ENCODE results near the gene VPS18.

The VPS18 gene

DNA sequence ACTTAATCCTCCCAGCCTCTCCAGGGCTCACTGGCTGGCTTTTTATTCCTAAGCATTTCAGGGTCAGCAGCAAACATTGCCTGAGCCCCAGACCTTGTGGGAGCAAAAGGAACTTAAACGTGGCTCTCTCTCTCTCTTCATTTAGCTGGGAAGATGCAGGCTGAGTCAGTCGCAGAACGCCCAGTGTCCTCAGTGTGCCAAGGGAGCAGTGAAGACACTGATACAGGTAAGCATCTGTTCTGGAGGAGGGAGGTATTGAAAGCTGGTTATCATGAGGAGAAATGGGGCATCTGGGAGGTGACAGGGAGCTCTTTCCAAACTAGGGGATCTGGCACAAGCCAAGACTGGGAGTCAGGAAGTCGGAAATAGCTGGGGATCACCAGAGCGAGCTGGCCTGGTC lies 24.6 kb upstream of the VPS18 start:
- DNase-seq (ENCODE audit: low read depth), result no peak

- no peak for DNase-seq (ENCODE audit: low read depth)
Measured at GRCh38 chr15:40870716-40871115, 23.5 kb upstream of the VPS18 start.

DNA sequence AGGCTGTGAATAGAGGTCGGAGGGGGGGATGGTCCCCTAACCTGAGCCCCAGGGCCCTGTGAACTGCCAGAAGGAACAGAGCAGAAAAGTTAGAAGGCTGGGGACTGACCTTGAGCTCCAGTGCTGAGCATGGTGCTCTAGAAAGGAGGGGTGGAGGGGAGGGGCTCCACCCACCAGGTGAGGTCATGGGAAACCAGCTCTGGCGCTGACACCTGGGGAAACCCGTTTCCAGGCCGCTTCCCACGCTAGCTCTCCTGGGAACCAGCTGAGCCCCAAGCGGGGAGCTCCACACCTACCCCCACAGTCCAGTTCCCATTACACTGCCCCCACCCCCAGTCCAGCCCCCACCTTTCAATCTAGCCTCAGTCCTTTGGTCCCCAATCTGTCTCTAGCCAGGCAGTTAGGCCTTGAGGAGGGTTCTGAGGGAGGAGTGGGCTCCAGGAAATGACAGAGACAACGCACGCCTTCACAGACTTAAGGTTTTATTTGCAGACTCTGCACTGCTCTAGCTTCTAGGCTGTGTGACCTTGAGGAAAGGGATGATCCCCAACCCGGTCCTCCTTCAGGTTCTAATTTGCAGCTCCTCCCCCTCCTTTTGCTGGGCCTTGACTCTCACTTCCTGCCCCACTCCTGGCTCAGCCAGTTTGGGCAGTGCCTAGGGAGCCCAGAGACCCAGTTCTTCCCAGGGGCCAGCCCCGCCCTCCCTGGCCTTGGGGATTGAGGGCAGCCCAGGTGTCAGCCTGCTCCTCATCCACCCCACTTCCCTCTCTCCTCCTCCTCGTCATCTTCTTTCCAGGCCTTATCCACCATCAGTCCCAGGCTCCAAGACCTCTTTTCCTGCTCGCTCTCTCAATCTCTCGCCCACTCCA lies 22.3 kb upstream of the VPS18 start:
- DNase-seq (ENCODE audit: low read depth), result no peak

DNA sequence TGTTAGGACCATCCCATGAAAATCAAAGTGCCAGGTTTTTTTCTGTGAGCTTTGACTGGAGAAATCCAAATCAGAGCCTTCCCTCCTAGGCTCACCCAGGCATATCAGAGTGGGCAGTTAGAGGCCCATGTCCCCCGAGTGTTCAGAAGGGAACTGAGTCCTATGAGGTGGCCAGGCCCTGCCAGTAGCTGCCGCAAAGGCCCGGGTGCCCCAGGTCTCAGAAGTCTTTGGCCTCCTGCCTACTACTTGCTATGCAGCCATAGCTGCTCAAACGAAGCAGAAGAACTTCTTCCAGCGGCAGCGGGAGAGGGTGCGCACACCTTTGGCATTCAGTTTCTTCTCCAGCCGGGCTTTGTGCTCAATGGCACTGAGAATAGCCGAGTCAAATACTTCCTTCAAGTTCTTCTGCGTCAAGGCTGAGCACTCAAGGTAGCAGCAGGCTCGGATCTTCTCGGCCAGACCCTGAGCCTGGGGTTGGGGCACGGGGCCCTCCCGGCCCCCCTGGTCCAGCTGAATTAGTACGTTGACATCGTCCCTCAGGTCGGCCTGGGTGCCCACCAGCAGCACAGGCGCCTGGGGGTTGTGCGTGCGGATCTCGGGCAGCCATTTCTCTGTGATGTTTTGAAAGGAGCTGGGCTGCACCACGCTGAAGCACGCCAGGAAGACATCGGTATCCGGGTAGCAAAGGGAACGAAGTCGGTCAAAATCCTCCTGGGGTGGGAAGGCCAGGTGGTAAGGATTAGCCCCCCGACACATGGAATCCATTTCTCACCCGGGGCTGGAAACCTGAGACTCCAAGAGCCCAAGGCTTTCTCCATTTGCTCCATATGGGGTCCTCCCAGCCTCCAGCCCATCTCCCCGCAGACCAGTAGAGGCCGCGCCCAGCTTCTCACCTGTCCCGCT lies 21.2 kb upstream of the VPS18 start:
- no peak for DNase-seq (ENCODE audit: low read depth)

- DNase-seq (ENCODE audit: low read depth), result no peak
Measured at GRCh38 chr15:40873694-40874561, 20.3 kb upstream of the VPS18 start, which contains the start of gene RHOV. RHOV (minus strand) TSS chr15:40874234; CDS start chr15:40874139, 95 bp downstream.

GRCh38 chr15:40875991-40876730 lies 18.1 kb upstream of the VPS18 start:
- no peak for DNase-seq (ENCODE audit: low read depth)

DNA sequence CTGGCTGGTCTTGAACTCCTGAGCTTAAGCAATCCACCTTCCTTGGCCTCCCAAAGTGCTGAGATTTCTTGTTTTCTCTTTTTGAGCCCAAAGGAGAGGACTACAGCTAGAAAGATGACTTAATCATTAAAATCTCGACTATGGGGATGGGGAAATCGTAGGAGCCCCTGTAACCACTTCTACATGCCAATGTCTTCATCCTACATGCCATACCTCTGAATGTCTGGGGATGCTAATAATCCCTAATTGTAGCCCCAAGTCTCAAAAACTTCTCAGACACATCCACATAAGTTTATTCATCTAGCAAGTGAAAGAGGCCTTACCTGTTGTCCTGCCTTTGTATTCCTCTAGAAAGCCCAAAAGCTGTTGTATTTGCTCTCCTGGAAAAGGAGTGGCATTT lies 16.6 kb upstream of the VPS18 start:
- no peak for DNase-seq (ENCODE audit: low read depth)

GRCh38 chr15:40878785-40879184 lies 15.5 kb upstream of the VPS18 start:
- DNase-seq (ENCODE audit: low read depth), result no peak

- DNase-seq (ENCODE audit: low read depth), result no peak
Measured at GRCh38 chr15:40879609-40880008, 14.6 kb upstream of the VPS18 start.

DNA sequence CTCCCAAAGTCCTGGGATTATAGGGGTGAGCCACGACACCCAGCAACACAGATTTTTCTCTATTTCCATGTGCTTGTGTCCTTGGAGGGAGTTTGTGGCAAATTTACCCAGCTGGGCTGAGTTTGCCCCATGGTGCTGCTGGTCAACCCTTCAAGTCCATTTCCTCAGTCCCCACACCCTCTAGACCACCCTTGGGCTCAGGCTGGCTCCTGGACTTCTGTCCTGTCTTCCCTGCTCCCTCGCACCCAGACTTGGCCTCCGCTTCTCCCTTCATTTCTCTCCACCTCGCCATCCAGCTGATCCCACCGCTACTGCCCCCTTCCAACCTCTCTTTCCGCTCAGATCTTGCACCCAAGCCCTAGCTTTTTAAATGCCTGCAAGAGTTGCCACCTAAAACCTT lies 12.9 kb upstream of the VPS18 start:
- DNase-seq (ENCODE audit: low read depth), result no peak

DNA sequence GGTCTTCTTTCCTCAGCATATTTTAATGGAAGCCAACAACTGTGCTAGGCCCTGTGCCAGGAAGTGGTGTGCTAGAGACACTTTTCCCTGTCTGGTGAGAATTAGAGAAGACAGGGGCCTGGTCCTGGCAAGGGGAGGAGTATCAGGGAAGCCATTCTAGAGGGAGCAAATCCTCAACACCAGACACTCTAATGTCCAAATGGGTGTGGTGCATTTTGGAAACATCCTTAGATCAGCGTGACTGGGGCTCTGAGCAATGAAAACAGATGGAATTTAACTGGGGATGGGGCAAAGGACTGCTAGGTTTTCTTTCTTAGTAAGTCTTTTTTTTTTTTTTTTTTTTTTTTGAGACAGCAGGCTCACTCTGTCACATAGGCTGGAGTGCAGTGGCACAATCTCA lies 7.7 kb upstream of the VPS18 start:
- no peak for DNase-seq (ENCODE audit: low read depth)

- DNase-seq (ENCODE audit: low read depth), result no peak
Measured at GRCh38 chr15:40889112-40889511, 5.1 kb upstream of the VPS18 start.

- DNase-seq (ENCODE audit: low read depth), result no peak
Measured at GRCh38 chr15:40891138-40891537, 3.1 kb upstream of the VPS18 start.

- DNase-seq (ENCODE audit: low read depth), result no peak
Measured at GRCh38 chr15:40891810-40892446, 2.3 kb upstream of the VPS18 start.

DNA sequence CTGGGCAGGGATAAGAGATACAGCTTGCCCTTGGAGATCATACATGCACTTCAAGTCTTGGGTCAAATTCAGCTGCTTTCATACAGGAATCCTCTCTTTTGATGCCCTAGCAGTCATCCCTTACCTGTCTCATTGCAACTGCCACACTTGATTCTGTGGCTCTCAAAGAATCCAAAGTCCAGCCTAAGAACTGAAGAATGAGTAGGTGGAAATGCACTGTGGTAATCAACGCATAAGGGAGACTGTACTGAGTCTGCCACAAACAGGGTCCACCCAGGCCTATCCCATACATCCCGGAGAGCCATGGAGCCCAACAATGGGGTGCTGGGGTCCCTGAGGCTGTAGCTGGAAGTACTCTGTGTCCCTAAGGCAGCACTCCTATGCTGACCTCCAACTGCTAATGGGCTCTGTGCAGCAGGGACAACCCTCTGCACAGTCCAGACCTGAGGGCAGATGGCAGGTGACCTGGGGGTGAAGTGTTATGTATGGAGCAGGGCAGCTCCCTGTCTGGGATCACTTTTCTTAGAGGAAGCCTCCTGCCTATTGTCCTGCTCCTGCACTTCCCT lies 1.7 kb upstream of the VPS18 start:
- DNase-seq (ENCODE audit: low read depth), result no peak

DNA sequence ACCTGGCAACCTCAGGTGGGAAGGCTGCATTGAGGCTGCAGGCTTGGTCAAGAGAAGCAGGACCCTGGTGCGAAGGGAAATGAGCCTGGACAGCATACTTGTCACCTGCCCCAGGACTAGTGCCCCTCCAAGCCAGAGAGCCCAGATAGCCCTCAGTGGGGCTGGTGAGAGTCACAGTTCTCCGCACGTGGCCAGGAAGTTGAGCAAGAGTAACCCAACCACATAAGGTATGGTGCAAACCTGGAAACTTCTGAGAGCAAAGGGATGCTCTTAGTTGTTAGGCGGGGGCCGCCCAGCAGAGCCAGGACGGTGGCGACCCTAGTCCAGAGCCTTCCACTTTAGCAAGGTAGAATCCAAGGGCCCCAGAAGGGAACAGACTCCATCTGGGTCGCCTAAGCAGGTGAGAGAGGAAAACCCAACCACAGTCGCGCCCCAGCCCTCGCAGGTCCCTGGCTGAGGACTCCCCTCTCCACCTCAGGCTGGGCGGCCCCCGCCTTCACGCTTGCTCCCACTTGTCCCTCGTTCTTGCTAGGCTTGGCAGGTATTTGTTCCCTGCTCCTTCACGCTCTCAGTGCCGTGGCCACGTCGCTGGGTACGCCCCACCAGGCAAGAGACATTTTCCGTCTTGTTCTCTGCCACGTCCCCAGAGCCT lies 1.1 kb upstream of the VPS18 start:
- DNase-seq (ENCODE audit: low read depth), result no peak

GRCh38 chr15:40894681-40895448 lies 615 bp downstream of the VPS18 start:
- DNase-seq (ENCODE audit: low read depth), result peak; percentile 58

DNA sequence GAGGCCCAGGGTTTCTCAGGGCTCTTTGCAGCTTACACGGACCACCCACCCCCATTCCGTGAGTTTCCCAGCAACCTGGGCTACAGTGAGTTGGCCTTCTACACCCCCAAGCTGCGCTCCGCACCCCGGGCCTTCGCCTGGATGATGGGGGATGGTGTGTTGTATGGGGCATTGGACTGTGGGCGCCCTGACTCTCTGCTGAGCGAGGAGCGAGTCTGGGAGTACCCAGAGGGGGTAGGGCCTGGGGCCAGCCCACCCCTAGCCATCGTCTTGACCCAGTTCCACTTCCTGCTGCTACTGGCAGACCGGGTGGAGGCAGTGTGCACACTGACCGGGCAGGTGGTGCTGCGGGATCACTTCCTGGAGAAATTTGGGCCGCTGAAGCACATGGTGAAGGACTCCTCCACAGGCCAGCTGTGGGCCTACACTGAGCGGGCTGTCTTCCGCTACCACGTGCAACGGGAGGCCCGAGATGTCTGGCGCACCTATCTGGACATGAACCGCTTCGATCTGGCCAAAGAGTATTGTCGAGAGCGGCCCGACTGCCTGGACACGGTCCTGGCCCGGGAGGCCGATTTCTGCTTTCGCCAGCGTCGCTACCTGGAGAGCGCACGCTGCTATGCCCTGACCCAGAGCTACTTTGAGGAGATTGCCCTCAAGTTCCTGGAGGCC lies 5.4 kb downstream of the VPS18 start:
- no peak for DNase-seq (ENCODE audit: low read depth)
